Muscle of leg (tissue), 11 donors: Measurements from ENCODE around the gene BAAT. TPM values are rescaled to one million over a fixed set of nuclear protein-coding genes. Genes with fewer than 3 reads are reported as not detected.

Source experiments
- DNase-seq: peaks from one replicate; pipeline ENCODE4 v3.0.0; 2013
- H3K27ac ChIP-seq: one replicate; pipeline ENCODE4 v1.5.1; 2013; ENCODE audit warnings: mild to moderate bottlenecking, low read length, control low read depth
- H3K27me3 ChIP-seq: one replicate; pipeline ENCODE4 v1.6.1; 2013; ENCODE audit warnings: low read length; ENCODE audit not compliant: control insufficient read depth, insufficient read depth
- H3K36me3 ChIP-seq: one replicate; pipeline ENCODE4 v1.6.1; 2013; ENCODE audit warnings: low read length; ENCODE audit not compliant: control insufficient read depth, insufficient read depth
- H3K4me1 ChIP-seq: one replicate; pipeline ENCODE4 v1.6.1; 2013; ENCODE audit warnings: low read length; ENCODE audit not compliant: control insufficient read depth, insufficient read depth
- H3K4me3 ChIP-seq: one replicate; pipeline ENCODE4 v1.5.1; 2013; ENCODE audit warnings: low read length, control low read depth
- H3K9me3 ChIP-seq: replicated peaks from 2 replicates; pipeline ENCODE4 v1.6.1; 2013; ENCODE audit warnings: low read depth, low read length; ENCODE audit not compliant: control insufficient read depth
- WGBS: methylation state at CpG from one replicate; pipeline ENCODE4 v1.1.5; 2013; ENCODE audit warnings: missing lambda C conversion rate; ENCODE audit not compliant: insufficient coverage; 5-methylcytosine and 5-hydroxymethylcytosine counted together
- polyA plus RNA-seq, 8 donors: library from polyadenylated mRNA; unstranded; fragments of 120-200 nt; gene quantifications; one replicate each; pipeline versions ENCODE4 v1.2.1 to v1.2.3, GENCODE V29; 2013; ENCODE audit warnings: inconsistent platforms in 1 of 8, low replicate concordance in 1 of 8; ENCODE audit not compliant: insufficient read length in 8 of 8, insufficient read depth in 1 of 8
- total RNA-seq: library from RNA; stranded (reverse); fragments of 120-200 nt; gene quantifications from one replicate; pipeline ENCODE4 v1.2.4, GENCODE V29; 2013

The BAAT gene
- total and polyA plus RNA-seq, 9 donors, result 0.33 to 3.0 (median 0.66) TPM

DNA sequence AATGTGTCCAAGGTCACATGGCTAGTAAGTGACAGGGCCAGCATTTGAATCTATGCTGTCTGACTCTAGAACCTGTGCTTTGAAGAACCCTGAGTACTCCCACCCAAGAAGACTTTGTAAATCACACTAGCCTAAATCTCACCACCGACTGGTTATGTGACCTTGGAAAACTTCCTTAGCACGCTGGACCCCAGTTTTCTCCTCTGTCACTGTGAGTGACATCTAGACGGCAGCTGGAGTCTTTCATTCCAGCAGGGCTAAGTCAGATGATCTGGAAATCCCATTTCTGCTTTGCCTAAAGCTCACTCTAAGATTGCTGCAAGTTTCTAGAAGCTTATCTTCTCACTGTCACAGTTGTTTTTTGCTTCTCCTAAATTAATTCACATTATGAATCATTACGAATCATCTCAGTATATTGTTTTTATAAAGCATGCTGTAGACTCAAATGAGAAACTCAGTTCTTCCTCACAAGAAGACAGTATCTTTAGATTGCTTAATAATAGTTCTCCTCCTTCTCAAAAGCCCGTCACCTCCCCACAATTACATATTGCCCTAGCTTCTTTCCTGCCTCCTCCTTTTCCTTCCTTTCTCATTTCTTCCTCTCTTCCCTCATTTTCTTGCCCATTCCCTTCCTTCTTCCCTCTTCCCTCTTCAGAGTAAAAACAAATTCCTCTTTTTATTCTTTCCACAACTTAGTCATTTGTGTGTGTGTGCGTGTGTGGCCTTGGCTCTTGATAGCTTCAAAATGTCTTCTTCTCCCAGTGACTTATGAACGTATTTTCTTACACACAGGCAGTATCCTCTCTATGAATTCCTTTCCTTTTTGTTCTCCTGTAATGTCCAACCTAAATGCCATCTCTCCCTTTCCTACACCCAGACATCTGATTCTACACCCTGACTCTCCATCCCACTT is 34.0 kb upstream of the BAAT start:
- Histone ChIP-seq H3K4me1 (no peaks in the 10 kb centered on the region), H3K9me3 (peaks cover 8% of the 10 kb centered on the region), H3K36me3 (no peaks in the 10 kb centered on the region), H3K27me3 (no peaks in the 10 kb centered on the region), H3K4me3 (no peak overlapping the region), H3K27ac (no peak overlapping the region)
- DNase-seq, result peak; percentile 11
- WGBS, result 36% methylated on average over 3 of the region's 7 CpGs

DNA sequence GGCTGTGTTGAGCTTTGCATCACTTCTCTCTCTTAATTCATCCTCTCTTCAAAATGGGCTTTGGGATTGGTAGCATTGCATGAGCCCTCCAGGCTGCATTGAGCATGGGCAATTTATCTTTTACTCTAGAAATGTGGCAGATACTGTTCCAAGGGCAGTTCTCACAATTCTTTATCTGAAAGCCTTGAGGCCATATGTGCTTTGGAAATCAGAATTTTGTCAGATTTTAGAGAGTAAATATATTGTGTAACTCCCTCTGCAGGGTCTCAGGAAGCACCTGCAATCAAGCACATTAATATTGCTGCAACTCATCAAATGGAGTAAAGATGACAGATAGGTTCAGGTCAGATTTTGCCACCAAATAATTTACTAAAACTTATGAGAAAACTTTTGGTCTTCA is 33.2 kb upstream of the BAAT start:
- DNase-seq, result no peak
- Histone ChIP-seq H3K4me1 (no peaks in the 10 kb centered on the region), H3K36me3 (no peaks in the 10 kb centered on the region), H3K4me3 (no peak overlapping the region), H3K27me3 (no peaks in the 10 kb centered on the region), H3K9me3 (peaks cover 16% of the 10 kb centered on the region), H3K27ac (no peak overlapping the region)

DNA sequence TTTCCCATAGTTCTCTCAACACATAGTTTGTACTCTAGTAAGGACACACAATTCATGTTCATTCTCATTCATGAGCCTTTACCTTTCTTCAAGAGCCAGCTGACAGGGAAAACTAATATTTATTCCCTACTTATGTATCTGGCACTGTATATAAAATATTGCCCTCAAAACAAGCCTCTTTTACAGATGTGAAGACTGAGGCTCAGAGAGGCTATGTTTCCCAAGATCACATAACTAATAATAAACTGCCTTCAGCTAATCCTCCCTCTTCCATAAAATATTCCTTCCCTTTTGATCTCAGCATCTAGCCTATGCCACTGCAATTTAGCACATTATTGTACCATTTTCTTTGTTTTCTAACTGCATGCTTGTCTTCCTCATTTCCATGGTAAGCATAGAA is 32.6 kb upstream of the BAAT start:
- H3K27ac ChIP-seq, result no peak overlapping the region
- peaks cover 21% of the 10 kb centered on the region for H3K9me3 ChIP-seq
- no peak overlapping the region for H3K4me3 ChIP-seq
- DNase-seq, result no peak
- no peaks in the 10 kb centered on the region for H3K27me3 ChIP-seq
- H3K36me3 ChIP-seq, result peaks cover 2% of the 10 kb centered on the region
- H3K4me1 ChIP-seq, result no peaks in the 10 kb centered on the region

DNA sequence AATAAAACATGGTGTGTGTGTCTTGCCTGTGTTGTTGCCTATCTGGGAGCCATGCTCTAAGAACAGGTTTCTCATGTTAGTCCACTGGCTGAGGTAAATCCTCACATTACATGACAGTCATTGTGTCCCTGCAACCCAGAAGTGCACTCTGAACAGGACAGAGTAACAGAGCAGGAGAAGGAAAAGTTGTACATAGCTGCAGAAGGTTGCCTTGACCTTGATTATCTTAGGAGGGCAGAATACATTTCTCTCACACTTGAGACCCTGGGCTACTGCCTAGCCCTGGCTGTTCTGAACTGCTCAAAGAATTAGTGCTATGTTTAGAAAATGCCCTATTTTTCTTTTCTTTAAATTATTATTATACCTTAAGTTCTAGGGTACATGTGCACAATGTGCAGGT is 30.8 kb upstream of the BAAT start:
- peaks cover 2% of the 10 kb centered on the region for H3K36me3 ChIP-seq
- no peak overlapping the region for H3K27ac ChIP-seq
- H3K4me3 ChIP-seq, result no peak overlapping the region
- H3K9me3 ChIP-seq, result peaks cover 36% of the 10 kb centered on the region
- DNase-seq, result no peak
- no peaks in the 10 kb centered on the region for H3K27me3 ChIP-seq
- no peaks in the 10 kb centered on the region for H3K4me1 ChIP-seq

DNA sequence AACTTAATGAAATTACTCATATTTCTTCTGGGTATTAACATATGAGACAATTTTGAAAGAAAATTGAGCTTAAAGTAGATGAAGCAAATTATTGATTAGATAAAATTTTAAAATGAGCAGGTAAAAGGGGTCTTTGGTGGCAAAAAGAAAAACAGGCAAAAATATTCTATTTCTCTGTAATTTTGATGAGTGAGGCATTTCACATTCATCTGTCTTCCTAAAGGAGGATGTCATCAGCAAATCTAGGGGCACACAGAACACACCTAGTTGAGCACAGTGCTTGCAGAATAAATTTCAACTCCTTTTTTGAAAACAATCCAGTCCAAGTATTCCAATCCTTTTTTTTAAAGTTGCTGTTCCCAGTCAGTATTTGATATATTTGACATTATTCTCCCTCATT is 30.0 kb upstream of the BAAT start:
- no peak overlapping the region for H3K27ac ChIP-seq
- H3K36me3 ChIP-seq, result peaks cover 2% of the 10 kb centered on the region
- H3K4me3 ChIP-seq, result no peak overlapping the region
- DNase-seq, result no peak
- peaks cover 44% of the 10 kb centered on the region for H3K9me3 ChIP-seq
- H3K4me1 ChIP-seq, result no peaks in the 10 kb centered on the region
- no peaks in the 10 kb centered on the region for H3K27me3 ChIP-seq

DNA sequence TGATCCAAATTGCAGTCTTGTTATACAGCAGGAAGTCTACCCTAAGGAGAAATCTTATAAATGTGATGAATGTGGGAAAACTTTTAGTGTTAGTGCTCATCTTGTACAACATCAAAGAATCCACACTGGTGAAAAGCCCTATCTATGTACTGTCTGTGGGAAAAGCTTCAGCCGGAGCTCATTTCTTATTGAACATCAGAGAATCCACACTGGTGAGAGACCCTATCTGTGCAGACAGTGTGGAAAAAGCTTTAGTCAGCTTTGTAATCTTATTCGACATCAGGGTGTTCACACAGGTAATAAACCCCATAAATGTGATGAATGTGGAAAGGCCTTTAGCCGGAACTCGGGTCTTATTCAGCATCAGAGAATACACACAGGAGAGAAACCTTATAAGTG is 24.3 kb upstream of the BAAT start:
- H3K27ac ChIP-seq, result no peak overlapping the region
- no peak for DNase-seq
- H3K4me1 ChIP-seq, result no peaks in the 10 kb centered on the region
- H3K4me3 ChIP-seq, result no peak overlapping the region
- H3K36me3 ChIP-seq, result peaks cover 40% of the 10 kb centered on the region
- no peaks in the 10 kb centered on the region for H3K27me3 ChIP-seq
- peaks cover 86% of the 10 kb centered on the region for H3K9me3 ChIP-seq
- no CpG with 5 or more reads among the region's 4 CpGs for WGBS

DNA sequence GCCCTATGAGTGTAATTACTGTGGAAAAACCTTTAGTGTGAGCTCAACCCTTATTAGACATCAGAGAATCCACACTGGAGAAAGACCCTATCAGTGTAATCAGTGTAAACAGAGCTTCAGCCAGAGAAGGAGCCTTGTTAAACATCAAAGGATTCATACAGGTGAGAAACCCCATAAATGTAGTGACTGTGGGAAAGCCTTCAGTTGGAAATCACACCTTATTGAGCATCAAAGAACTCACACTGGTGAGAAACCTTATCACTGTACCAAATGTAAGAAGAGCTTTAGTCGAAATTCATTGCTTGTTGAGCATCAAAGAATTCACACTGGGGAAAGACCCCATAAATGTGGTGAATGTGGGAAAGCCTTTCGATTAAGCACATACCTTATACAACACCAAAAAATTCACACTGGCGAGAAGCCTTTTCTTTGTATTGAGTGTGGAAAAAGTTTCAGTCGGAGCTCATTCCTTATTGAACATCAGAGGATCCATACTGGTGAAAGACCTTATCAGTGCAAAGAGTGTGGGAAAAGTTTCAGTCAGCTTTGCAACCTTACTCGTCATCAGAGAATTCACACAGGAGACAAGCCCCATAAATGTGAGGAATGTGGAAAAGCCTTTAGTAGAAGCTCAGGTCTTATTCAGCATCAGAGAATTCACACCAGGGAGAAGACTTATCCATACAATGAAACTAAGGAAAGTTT is 23.7 kb upstream of the BAAT start:
- Histone ChIP-seq H3K27me3 (no peaks in the 10 kb centered on the region), H3K4me1 (no peaks in the 10 kb centered on the region), H3K36me3 (peaks cover 45% of the 10 kb centered on the region), H3K9me3 (peaks cover 88% of the 10 kb centered on the region), H3K4me3 (no peak overlapping the region), H3K27ac (no peak overlapping the region)
- DNase-seq, result no peak
- no CpG with 5 or more reads among the region's 5 CpGs for WGBS

DNA sequence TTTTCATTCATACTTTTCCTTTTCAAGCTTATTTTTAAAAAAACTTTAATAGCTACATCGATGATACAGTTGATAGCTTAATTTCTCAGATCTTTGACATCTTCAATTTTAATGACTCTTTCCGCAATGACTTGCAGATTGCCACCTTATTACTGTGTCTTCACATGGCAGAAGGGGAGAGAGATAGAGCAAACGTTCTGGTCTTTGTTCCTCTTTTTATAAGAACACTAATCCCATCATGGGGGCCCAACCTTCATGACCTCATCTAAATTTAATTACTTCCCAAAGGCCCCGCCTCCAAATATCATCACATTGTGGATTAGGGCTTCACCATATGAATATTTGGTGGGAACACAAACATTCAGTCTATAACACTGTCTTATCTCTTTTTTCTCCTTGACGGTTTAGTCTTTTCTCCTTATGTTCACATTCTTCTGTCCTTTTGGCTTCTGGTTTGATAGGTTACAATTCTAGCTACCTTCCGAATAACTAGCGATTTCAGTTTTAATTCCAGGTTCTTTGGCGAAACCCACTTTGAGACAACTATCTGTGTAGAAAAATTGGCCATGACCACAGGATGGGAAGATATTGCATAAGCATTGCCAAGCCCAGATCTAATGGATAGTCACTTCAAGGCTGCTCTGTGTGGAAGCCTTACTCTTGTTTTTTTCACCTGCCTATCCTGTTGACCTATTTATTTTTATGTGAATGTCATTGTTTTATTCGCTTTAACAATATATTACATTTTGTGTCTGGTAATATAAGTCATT is 18.9 kb upstream of the BAAT start:
- H3K4me1 ChIP-seq, result peaks cover 13% of the 10 kb centered on the region
- peaks cover 46% of the 10 kb centered on the region for H3K9me3 ChIP-seq
- DNase-seq, result no peak
- 75% methylated on average over 2 of the region's 9 CpGs for WGBS
- peaks cover 57% of the 10 kb centered on the region for H3K36me3 ChIP-seq
- H3K4me3 ChIP-seq, result no peak overlapping the region
- H3K27me3 ChIP-seq, result no peaks in the 10 kb centered on the region
- H3K27ac ChIP-seq, result no peak overlapping the region

DNA sequence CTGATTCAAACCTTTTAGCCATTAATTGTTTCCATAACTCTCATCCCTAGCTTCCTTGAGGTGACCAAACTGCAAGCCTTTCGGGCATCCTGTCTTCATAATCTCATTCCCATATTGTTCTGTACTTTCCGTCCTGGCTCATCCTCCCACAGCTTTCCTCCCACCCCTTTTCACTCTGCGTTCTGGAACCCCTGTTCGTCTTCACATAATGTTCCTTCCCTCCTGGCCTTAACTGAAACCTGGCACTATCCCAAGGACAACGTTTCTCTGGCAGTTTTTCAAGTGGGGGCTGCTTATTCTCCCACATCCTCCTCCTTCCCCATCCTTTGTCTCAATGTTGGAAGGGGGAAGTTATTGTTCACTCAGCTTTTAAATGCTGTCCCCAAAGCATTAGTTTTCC is 15.3 kb upstream of the BAAT start:
- H3K4me3 ChIP-seq, result no peak overlapping the region
- H3K9me3 ChIP-seq, result peaks cover 13% of the 10 kb centered on the region
- H3K36me3 ChIP-seq, result peaks cover 37% of the 10 kb centered on the region
- DNase-seq, result peak; percentile 43
- 28% methylated on average over 4 of the region's 5 CpGs for WGBS
- peaks cover 17% of the 10 kb centered on the region for H3K4me1 ChIP-seq
- no peaks in the 10 kb centered on the region for H3K27me3 ChIP-seq
- H3K27ac ChIP-seq, result no peak overlapping the region

DNA sequence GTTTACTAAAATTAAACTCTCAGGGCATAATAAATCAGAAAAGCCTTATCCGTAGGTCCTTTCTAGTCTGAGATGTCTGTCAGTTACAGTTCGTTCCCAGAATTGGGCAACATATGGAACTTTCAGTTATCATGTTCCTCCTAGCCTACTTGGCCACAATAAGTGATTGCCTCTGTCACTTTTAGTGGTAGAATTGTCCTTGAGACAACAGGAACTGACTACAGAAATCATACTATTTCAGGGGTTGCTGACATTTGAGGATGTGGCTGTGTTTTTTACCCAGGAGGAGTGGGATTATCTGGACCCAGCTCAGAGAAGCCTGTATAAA is 14.8 kb upstream of the BAAT start:
- H3K27ac ChIP-seq, result peak overlapping the region; percentile 89
- H3K4me3 ChIP-seq, result peak overlapping the region; percentile 91
- H3K4me1 ChIP-seq, result peaks cover 17% of the 10 kb centered on the region
- WGBS, result 0% methylated on average over 1 of the region's 2 CpGs
- H3K27me3 ChIP-seq, result no peaks in the 10 kb centered on the region
- DNase-seq, result no peak
- H3K9me3 ChIP-seq, result peaks cover 9% of the 10 kb centered on the region
- peaks cover 34% of the 10 kb centered on the region for H3K36me3 ChIP-seq
